ENCODE results near the gene MT1A.

- no peak for TF ChIP-seq POLR2AphosphoS5 (IDR thresholded peaks at IDR 0.05; ENCODE audit: low read length)
- no peak for TF ChIP-seq RELA (IDR thresholded peaks at IDR 0.05; ENCODE audit: borderline replicate concordance, partially characterized antibody)
- TF ChIP-seq EZH2 (IDR thresholded peaks at IDR 0.05; ENCODE audit: borderline replicate concordance, control insufficient read depth, low read depth, low read length) = no peak
- TF ChIP-seq TARDBP (IDR thresholded peaks at IDR 0.05; ENCODE audit: borderline replicate concordance) = no peak
- no peak for TF ChIP-seq TCF12 (IDR thresholded peaks at IDR 0.05; ENCODE audit: low read depth, low read length)
- no peak for TF ChIP-seq RAD51 (IDR thresholded peaks at IDR 0.05)
- no peak for TF ChIP-seq TAF1 (IDR thresholded peaks at IDR 0.05; ENCODE audit: borderline replicate concordance, low read depth, low read length)
- no peak for TF ChIP-seq USF2 (IDR thresholded peaks at IDR 0.05; ENCODE audit: borderline replicate concordance, low read depth, low read length)
- TF ChIP-seq, protein P1, sequence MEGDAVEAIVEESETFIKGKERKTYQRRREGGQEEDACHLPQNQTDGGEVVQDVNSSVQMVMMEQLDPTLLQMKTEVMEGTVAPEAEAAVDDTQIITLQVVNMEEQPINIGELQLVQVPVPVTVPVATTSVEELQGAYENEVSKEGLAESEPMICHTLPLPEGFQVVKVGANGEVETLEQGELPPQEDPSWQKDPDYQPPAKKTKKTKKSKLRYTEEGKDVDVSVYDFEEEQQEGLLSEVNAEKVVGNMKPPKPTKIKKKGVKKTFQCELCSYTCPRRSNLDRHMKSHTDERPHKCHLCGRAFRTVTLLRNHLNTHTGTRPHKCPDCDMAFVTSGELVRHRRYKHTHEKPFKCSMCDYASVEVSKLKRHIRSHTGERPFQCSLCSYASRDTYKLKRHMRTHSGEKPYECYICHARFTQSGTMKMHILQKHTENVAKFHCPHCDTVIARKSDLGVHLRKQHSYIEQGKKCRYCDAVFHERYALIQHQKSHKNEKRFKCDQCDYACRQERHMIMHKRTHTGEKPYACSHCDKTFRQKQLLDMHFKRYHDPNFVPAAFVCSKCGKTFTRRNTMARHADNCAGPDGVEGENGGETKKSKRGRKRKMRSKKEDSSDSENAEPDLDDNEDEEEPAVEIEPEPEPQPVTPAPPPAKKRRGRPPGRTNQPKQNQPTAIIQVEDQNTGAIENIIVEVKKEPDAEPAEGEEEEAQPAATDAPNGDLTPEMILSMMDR (IDR thresholded peaks at IDR 0.05 in 2 of 3, conservative IDR thresholded peaks at IDR 0.05 in 1 of 3; ENCODE audit: control insufficient read depth in 2 of 3, extremely low read depth in 1 of 3, insufficient read depth in 1 of 3, low read depth in 3 of 3, low read length in 3 of 3) = no peak
- no peak for TF ChIP-seq SP1 (IDR thresholded peaks at IDR 0.05; ENCODE audit: low read depth, low read length)
- no peak for TF ChIP-seq ASH2L (IDR thresholded peaks at IDR 0.05; ENCODE audit: borderline replicate concordance, low read depth)
- no peak for TF ChIP-seq ZSCAN29 (IDR thresholded peaks at IDR 0.05)
- TF ChIP-seq HDAC2 (IDR thresholded peaks at IDR 0.05) = no peak
- no peak for TF ChIP-seq RAD21 (IDR thresholded peaks at IDR 0.05; ENCODE audit: insufficient read depth, low read depth, low read length)
These were observed 5.4 kb downstream of the MT1A start for GRCh38 chr16:56643833-56644232.

Measured in GM12878 (cell line).